Choroid plexus epithelial cell (primary cell): ENCODE measurements around the gene ASAP3.

Experiments used
- DNase-seq: peaks from one replicate; pipeline ENCODE4 v3.0.0-alpha.2; 2010; ENCODE audit warnings: low read depth
- H3K4me3 ChIP-seq: 2 replicates; pipeline ENCODE4 v1.5.1; 2011; ENCODE audit warnings: low read depth, mild to moderate bottlenecking, control low read depth, low read length, moderate library complexity
- CTCF ChIP-seq: conservative IDR thresholded peaks from 2 replicates; pipeline ENCODE4 v1.5.1; 2011; ENCODE audit warnings: low read depth, mild to moderate bottlenecking, control low read depth, inconsistent platforms, low read length, moderate library complexity

ASAP3 gene

GRCh38 chr1:23422941-23423340, 61.0 kb downstream of the ASAP3 start:
- H3K4me3 ChIP-seq, result no peak overlapping the region
- TF ChIP-seq CTCF, result no peak
- no peak for DNase-seq

DNA sequence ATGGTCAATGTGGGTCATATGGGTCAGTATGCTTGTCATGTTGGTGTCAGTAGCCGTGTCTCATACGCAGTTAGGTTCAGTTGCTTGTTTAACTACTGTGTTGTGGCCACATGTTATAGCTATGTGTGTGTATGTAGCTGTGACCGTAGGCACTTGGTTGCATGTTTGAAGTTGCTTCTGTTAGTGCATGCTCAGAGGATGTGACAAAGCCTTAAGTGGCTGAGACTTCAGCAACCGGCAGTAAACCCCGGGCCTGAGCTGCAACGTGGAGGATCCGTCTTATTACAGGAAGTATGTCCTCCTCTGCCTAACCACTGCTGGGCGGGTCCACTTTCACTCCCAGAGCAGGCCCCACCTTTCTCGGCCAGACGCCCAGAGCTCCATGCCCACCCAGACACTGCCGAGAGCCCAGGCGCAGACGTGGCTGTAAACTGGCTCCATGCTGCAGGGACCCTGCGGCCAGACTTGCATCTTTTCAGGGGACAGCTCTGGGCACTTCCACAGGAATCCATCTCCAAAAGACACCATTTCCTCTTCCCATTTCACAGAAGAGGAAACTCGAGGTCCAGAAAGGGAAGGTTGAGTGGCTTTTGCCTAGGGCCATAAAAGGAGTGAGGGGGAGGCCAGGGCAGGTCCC, 61.6 kb downstream of the ASAP3 start:
- H3K4me3 ChIP-seq, result no peak overlapping the region
- no peak for TF ChIP-seq CTCF

GRCh38 chr1:23421753-23422240, 62.2 kb downstream of the ASAP3 start:
- TF ChIP-seq CTCF, result peak; percentile 46
- peak; percentile 81 for DNase-seq
- no peak overlapping the region for H3K4me3 ChIP-seq

More for the DNA sequence above, 61.6 kb downstream of the ASAP3 start:
- peak; percentile 83 for DNase-seq

- TF ChIP-seq CTCF, result no peak
- DNase-seq, result no peak
- no peak overlapping the region for H3K4me3 ChIP-seq
These were observed 62.6 kb downstream of the ASAP3 start for GRCh38 chr1:23421343-23421742.

DNA sequence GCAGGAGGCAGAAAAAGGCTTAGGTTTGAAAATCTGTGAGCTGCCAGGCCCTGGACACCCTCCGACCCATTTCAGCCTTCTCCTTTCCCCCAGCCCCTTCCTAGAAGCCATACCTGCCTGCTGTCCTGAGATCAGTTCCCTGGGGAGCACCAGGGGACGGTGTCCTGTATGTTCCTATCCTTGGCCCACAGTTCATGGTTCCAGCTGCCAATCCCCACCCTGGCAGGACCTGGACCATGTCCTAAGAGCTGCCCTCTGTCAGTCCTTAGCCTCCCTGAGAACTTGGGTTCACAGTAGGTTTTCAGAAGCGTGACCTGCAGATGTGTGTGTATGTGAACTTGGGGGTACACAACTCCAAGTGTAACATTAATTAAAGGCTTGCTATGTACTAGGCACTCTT, 63.2 kb downstream of the ASAP3 start:
- TF ChIP-seq CTCF, result no peak
- DNase-seq, result no peak
- no peak overlapping the region for H3K4me3 ChIP-seq

GRCh38 chr1:23419180-23419579, 64.8 kb downstream of the ASAP3 start:
- no peak for DNase-seq
- TF ChIP-seq CTCF, result no peak
- no peak overlapping the region for H3K4me3 ChIP-seq

DNA sequence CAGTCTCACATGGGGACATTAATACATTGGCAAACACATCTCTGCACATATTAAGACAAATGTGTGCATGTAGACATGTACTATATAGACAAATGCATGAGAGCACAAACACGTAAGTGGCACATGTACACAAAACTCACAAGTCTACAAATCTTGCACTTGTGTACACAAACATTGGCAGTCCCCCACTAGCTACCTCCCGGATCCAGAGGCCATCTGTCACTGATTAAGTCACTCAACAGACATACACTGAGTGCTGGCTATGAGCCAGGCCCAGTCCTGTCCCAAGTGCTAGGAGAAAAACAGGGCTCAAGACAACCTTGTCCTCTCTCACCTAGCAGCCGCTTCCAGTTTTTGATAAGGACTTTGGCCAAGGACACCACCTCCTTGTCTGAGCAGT, 66.4 kb downstream of the ASAP3 start:
- H3K4me3 ChIP-seq, result no peak overlapping the region
- no peak for DNase-seq
- no peak for TF ChIP-seq CTCF
